Neural crest cell (in vitro differentiated cells): ENCODE measurements around the gene WNT9A. TPM values are rescaled to one million over a fixed set of nuclear protein-coding genes. Genes with fewer than 3 reads are reported as not detected.

Experiments
- DNase-seq: peaks from one replicate; pipeline ENCODE4 v3.0.0; 2021; ENCODE audit warnings: low read depth, mixed read lengths, low spot score
- H3K27ac Mint-ChIP-seq: one replicate; pipeline ENCODE4 v1.8.0; 2021; ENCODE audit warnings: mild to moderate bottlenecking, mixed read lengths; ENCODE audit not compliant: unreplicated experiment
- H3K27me3 Mint-ChIP-seq: 2 replicates; pipeline ENCODE4 v1.8.0; 2021; ENCODE audit warnings: low read depth, mild to moderate bottlenecking, mixed read lengths
- H3K36me3 Mint-ChIP-seq: 2 replicates; pipeline ENCODE4 v1.8.0; 2021; ENCODE audit warnings: low read depth, mild to moderate bottlenecking, mixed read lengths
- H3K4me1 Mint-ChIP-seq: 2 replicates; pipeline ENCODE4 v1.8.0; 2021; ENCODE audit warnings: mixed read lengths
- H3K4me3 Mint-ChIP-seq: one replicate; pipeline ENCODE4 v1.8.0; 2021; ENCODE audit warnings: mild to moderate bottlenecking, mixed read lengths
- H3K9me3 Mint-ChIP-seq: 2 replicates; pipeline ENCODE4 v1.8.0; 2021; ENCODE audit warnings: mixed read lengths
- total RNA-seq: library from RNA; stranded (reverse); gene quantifications from 2 replicates; pipeline ENCODE4 v1.2.1, GENCODE V29; 2021
- TF ChIP-seq, protein P1 (sequence below): fragments of 200-600 bp; sonication (generic); conservative IDR thresholded peaks from 2 replicates; pipeline ENCODE4 v1.5.0; 2021; ENCODE audit warnings: antibody characterized with exemption, mild to moderate bottlenecking

The WNT9A gene
- total RNA-seq, 1 donor from 2014 or later: 0.54 TPM

DNA sequence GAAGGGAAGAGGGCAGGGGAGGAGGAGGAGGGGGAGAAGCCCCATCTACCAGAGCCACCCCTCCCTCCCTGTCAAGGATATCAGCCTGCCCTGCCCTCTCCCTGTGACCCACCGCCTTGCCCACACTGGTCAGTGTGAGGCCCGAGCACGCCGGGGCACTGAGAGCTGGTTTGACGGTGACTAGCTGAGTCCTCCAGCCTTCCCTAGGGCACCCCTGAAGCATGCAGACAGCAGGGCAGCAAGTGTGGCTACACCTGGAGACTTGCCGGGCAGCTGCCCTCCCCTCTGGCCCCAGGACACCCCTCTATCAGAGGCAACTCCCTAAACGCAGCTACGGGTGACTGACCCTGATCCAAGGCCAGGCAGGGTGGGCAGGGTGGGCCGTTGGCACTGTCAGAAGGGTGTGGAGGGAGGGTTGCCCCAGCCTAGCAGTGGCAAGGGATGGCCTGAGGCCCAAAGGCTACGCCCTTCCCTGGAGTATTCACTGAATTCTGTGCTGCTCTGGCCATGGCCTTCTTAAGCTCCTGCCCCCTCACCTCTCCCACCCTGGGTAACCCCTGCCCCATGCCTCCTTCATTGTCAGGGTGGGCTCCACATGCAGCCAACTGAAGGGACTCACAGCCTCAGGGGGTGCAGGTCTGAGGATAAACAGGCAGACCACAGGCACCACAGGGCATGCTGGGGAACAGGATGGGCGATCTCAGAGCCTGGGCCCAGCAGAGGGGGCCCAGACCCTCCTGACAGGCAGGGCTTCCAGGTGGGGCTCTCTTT is 19.6 kb downstream of the WNT9A start:
- DNase-seq: no peak
- Mint-ChIP-seq H3K9me3 (no peaks in the 10 kb centered on the region), H3K36me3 (no peaks in the 10 kb centered on the region), H3K4me1 (no peaks in the 10 kb centered on the region), H3K4me3 (no peak overlapping the region), H3K27me3 (no peaks in the 10 kb centered on the region), H3K27ac (no peak overlapping the region)
- TF ChIP-seq, protein P1, sequence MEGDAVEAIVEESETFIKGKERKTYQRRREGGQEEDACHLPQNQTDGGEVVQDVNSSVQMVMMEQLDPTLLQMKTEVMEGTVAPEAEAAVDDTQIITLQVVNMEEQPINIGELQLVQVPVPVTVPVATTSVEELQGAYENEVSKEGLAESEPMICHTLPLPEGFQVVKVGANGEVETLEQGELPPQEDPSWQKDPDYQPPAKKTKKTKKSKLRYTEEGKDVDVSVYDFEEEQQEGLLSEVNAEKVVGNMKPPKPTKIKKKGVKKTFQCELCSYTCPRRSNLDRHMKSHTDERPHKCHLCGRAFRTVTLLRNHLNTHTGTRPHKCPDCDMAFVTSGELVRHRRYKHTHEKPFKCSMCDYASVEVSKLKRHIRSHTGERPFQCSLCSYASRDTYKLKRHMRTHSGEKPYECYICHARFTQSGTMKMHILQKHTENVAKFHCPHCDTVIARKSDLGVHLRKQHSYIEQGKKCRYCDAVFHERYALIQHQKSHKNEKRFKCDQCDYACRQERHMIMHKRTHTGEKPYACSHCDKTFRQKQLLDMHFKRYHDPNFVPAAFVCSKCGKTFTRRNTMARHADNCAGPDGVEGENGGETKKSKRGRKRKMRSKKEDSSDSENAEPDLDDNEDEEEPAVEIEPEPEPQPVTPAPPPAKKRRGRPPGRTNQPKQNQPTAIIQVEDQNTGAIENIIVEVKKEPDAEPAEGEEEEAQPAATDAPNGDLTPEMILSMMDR: no peak

DNA sequence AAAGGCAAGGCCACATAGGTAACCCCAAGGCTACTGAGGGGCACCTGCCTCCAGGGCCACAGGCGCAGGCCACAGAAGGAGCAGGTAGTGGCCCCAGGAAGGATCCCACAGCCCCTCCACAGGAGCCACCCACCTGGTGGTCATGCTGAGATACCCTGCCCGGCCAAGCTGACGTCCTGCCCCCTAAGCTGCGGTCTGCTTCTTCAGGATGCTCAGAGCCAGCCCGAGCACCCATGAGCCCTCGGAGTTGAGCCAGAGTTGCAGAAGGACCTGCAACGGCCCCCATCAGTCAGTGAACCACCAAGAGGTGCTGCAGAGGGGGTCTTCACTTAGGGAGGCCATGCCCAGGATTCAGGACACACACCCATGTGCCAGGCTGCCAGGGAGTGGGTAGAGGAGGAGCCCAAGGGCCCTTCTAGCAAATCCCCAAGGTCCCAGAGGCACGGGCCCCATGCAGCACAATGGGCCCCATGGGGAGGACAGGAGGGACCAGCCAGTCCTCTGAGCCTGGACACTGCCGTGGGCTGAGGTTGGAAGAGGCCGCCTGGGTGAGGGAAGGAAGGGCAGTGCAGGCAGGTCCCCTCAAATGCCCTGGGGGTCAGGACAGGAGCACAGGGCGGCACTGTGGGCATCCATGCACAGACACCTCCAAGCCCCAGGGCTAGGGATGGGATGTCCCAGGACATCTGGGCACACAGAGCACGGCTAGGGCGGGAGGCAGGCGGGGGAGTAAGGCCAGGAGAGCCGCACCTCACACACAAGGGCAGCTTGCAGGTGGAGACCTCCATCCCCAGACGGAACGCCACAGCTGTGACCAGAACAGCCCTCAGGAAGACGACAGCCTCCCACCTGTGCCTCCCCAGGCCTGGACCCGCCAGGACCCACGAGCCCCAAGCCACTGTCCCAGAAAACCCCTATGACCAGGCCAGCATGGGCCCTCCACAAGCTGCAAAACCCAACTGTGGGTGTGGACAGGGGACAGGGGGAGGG is 20.5 kb downstream of the WNT9A start:
- H3K4me3 Mint-ChIP-seq: no peak overlapping the region
- no peaks in the 10 kb centered on the region for H3K9me3 Mint-ChIP-seq
- H3K27ac Mint-ChIP-seq: no peak overlapping the region
- H3K4me1 Mint-ChIP-seq: peaks cover 4% of the 10 kb centered on the region
- DNase-seq: no peak
- TF ChIP-seq, protein P1: no peak
- H3K36me3 Mint-ChIP-seq: no peaks in the 10 kb centered on the region
- H3K27me3 Mint-ChIP-seq: no peaks in the 10 kb centered on the region

DNA sequence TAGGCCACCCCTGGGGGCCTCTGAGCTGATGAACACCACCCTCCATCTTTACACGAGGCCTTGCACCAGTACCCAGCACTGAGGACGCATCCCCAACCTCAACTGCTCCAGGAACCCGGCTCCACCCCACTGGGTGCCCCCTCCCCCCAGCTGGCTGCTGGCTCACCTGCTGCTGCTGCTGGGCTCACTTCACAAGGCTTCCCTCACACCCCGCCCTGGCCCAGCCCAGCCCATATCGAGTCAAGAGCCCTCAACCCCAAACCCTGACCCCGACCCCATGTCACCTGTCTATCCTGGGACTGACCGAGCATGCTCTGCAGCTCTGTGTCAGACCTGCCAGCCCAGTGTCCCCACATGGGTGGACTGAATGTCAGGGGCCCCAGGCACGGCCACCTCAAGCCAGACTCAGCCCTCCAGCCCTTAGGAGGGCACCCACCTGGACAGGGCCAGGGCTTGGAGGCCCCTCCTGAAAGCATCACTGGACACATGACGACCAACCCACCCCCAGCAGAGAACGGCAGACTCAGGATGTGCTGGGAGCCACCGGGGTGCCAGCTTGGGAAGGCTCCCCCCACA is 21.4 kb downstream of the WNT9A start:
- TF ChIP-seq, protein P1: no peak
- Mint-ChIP-seq H3K27ac (no peak overlapping the region), H3K4me3 (no peak overlapping the region), H3K36me3 (no peaks in the 10 kb centered on the region), H3K27me3 (no peaks in the 10 kb centered on the region), H3K4me1 (peaks cover 4% of the 10 kb centered on the region), H3K9me3 (no peaks in the 10 kb centered on the region)
- no peak for DNase-seq

DNA sequence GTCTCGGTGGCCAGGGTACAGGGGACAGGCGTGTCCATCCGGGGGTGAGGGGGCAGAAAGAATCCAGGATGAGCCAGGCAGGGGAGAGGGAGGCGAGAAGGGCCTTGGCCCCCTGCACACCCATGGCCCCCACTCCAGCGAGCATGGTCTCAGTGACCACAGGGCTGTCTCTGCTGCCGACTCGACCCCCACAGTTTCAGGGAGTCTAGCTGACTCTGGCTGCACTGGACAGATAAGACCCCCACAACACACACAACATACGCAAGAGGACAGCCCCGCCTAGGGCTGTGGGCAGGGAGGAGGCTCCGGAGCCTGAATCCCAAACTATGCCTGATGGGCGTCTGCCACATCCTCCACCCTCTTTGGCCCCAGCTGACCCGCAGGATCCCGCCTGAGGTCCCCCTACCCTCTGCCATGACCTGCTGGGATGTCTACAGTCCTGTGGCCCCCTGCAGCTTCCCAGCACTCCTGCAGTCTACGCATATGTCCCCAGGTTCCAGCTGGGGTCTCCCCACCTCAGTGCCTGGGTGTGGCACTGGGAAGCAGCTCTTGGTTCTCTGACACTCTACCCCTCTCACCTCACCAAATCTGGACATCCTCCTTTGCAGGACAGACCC is 22.0 kb downstream of the WNT9A start:
- no peak for DNase-seq
- Mint-ChIP-seq H3K4me1 (peaks cover 4% of the 10 kb centered on the region), H3K9me3 (no peaks in the 10 kb centered on the region), H3K27ac (no peak overlapping the region), H3K36me3 (no peaks in the 10 kb centered on the region), H3K27me3 (no peaks in the 10 kb centered on the region), H3K4me3 (no peak overlapping the region)
- TF ChIP-seq, protein P1: no peak
